Non-pigmented ciliary epithelial cell (primary cell): ENCODE data around the gene TMEM63B.
"Not testable (repeated sequence)": the region's sequence is repeated elsewhere in the genome, so short reads cannot be mapped to it uniquely, and the experiment has no call there.

Experiments used
- DNase-seq: peaks from one replicate; pipeline ENCODE4 v3.0.0-alpha.2; 2010; ENCODE audit warnings: low read depth

TMEM63B gene

DNA sequence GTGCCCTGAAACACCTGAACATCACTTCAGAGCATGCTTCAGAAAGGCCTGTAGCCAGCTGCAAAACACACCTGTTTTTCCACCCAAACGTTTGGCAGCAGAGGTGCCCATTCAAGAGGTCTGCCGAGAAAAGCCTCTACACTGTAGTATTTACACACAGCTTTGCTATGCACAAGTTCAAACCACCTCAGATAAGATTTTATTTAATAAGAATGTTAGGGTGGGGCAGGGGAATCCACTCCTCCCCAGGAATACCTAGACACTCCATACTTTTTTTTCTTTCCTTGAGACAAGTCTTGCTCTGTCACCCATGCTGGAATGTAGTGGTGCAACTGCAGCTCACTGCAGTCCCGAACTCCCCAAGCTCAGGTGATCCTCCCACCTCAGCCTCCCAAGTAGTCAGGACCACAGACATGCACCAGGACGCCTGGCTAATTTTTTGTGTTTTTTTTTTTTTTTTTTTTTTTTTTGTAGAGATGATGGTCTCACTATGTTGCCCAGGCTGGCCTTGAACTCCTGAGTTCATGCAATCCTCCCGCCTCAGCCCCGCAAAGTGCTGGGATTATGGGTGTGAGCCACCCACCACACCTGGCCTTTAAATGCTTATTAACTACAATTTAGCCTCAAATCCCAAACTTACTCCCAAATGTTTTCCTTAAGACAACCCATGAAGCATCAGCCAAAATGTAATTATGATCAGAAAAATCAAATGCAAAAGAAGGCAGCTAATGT is 9.8 kb upstream of the TMEM63B start:
- DNase-seq, result no peak

DNA sequence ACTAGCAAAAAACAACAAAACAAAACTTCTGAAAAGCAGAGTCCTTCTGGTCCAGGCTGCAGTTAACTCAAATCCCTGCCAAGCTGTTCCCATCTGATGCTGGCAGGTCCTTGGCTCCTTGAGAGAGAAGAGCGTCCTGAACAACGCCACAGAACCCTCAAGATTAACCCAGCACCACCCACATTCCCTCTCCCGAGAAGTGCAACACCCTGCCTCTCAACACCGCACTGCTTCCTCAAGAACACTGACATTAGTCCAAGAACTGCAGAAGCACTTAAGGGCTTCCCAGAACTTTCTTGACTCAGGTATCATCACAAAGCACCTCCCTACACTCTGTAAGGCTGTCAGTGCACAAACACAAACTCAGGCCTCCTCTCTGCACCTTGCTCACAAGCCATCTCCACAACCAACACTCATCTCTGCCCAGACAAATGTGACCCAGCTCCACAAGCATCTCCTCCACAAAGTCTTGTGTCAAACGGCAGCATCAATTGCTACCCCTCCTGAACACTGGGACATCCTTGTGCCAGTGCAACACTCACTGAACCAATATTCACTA is 7.6 kb upstream of the TMEM63B start:
- DNase-seq, result no peak

DNA sequence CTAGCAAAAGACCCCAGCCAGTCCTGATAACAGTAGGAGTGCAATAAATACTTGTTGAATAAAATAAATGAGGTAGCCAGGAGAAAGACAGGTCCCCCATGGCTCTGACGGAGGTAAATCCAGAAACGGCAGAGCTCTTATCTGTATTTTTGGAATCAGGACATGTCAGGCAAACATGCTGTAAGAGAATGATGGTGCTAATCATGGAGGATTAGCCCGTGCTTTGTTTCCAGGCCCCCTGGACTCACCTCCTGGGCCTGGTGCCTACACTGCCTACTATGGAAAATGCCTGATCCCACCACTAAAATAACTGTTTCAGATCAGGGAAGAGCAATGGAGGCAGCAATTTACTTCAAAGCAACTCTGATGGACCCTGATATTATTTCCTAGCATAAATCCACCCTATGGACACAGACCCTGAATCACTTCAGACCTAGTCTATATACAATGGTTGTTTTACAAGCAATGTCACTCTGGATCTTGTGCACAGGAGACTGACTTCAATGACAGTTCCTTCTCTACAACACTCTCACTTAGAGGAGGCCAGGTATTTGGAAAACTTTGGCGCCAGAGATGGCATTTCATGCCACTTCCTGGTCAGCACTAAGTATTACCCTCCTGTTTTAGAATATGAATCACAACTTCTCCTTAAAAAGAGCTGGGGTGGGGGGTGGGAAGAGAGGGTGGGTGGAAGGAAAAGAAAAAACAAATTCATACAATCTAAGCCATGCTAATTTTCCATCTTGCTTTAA is 6.5 kb upstream of the TMEM63B start:
- no peak for DNase-seq

DNA sequence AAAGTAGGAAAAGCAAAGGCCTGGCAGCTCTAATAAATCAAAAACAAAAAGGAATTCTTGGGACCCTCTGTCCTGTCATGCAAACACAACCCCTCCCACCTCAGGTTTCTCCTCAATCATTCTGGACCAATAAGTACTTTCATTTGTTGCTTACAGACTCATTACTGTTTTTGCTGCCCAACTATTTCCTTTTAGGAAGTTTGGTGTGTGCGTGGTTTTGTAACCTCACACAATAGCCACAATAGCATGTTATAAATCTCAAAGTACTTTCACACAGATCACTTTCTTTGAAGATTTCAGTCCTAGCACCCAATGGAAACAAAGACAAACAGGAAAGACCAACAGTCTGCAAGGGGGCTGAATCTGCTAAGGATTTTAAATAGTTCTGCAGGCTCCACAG is 4.6 kb upstream of the TMEM63B start:
- no peak for DNase-seq

DNA sequence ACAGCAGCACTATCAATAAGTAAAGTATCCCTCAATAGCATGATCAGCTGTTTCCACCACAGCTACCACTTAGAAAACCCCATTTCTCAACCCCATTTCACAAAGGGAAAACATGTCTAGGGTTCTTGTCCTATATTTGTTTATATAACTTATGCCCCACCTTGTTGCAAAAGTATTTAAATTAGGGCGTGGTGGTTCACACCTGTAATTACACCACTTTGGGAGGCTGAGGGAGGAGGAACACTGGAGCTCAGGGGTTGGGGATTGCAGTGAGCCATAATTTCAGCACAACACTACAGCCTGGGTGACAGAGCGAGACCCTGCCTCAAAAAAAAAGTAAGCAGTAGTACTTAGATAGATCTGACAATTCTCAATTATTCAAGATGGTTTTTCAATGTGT is 3.8 kb upstream of the TMEM63B start:
- DNase-seq, result no peak

DNA sequence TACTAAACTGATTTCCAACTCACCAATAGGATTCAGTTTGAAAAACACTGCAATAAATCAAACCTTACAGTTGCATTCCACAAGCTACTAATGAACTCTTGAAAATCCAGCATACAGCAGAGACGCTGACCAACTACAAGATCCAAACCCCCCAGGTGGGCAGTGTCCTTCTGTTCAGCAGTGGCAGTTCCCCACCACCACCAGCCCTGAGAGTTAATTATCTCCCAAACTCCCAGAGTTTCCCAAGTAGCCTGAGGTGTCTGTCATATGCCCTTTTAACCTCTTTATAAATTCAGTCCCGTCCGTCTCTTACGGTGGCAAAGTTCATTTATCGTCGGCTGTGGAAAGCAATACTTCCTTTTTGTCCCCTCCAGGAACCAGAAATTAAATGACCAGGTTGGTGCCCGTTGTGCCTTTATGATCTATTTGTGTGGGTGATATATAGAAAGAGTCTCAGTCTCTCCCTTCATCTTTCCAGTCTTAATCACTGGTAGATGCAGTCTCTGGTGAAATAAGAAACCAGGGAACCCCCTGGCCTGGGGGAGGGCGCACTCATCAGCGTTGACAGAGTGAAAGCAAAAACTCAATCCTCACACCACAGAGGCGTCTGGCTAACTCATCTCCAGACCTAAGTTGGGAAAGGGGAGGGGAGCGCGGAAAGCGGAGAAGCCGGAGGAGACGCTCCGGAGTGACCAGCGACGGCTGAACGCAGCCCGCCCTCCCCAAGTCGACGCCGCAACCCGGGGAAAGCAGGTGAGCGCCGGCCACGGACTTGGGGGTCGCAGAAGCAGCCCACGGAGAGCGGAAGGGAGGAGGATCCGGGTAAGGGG is 819 bp upstream of the TMEM63B start:
- no peak for DNase-seq

DNA sequence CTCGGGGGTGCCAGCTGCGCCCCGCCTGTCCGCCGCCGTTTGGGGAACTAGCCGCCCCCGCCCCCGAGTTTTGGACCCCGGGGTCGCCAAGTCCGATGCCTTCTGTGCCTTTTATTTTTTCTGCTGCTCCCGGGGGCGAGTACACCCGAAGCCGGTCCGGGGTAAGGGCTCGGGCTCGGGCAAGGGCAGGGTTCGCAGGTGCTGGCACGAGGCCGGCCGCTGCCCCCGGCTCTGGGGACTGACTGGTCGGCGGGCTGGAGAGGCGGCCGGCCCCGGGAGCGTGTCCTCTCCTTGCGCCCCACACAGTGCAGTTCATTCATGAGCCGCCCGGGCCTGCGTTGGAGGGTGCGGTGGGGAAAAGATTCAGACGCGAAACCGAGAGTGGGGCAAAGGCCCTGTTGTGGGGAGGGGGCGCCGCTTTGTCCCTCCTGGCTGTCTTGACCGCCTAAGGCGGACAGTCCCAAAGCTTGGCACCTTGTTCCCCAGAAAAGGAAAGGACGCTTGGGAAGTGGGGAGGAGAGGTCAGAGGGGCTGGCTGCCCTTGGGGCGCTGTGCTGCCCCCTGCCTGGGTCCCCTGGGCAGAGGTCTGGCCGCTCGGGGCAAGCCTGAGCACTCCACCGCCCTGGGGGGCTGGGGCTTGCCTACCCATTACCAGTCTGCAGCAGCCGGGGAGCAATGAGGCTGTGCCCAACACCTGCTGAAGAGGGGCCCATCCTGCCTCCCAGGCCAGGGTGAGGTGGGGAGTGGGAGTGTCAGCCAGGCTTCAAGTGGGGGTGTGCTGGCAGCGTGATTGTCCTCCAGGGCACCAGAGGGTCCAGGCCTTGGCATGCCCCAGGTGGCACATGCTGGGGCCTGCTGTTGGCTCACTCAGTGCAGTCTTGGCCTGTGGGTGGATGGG is 915 bp downstream of the TMEM63B start:
- no peak for DNase-seq

DNA sequence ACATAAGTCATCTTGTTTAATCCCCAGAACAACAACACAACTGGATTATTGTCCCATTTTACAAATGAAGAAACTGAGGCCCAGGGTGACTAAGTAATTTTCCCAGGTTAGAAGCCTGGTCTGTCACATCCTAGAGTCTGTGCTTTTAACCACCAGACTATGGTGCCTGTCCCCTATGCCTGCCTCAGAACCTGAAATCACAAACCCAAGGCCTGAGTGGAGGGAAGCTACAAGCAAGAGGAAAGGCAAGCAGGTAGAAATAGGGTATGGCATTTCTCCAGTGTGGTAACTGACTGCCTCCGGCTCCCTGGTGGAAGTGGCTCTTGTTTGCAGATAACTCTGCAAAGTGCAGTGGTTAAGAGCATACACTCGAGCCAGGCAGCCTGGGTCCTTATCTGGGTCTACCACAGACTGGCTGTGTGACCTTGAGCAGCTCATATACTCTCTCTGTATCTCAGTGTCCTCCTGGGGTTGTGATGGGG is 2.5 kb downstream of the TMEM63B start:
- no peak for DNase-seq

DNA sequence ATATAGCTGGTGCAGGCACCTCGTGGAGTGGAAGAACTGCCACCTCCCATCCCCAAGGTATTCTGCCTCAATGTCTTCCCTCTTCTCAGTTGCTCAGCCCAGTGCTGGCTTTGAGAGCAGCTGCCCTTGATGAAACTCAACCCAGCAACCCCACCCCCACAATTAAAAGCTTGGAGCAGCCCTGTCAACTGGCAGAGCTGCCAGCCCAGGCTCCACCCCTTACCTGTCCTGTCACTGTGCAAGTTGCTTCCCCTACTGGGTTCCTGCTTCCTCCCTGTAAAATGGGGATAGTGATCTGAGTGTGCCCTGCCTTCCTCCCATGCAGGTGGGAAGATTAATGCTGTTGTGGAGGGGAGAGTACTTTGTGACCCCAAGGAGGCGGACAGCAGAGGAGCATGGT is 4.5 kb downstream of the TMEM63B start:
- no peak for DNase-seq

DNA sequence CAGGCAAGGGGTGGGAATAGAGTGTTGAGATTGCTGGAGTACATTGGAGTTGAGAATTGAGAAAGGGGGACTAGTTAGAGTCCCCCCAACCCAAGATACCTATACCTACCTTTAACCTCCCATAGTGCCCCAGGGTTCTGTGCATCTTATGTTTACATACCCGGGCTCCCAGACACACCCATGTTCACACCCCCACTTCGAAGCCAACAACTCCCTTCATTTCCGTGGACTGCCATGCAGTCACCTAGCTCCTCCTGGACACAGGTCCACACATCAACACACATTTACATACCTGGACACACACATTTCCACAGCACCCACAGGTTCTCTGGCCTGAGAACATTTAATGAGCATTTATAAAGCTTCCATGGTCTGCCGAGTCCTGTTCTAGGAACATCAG is 5.1 kb downstream of the TMEM63B start:
- DNase-seq, result no peak

DNA sequence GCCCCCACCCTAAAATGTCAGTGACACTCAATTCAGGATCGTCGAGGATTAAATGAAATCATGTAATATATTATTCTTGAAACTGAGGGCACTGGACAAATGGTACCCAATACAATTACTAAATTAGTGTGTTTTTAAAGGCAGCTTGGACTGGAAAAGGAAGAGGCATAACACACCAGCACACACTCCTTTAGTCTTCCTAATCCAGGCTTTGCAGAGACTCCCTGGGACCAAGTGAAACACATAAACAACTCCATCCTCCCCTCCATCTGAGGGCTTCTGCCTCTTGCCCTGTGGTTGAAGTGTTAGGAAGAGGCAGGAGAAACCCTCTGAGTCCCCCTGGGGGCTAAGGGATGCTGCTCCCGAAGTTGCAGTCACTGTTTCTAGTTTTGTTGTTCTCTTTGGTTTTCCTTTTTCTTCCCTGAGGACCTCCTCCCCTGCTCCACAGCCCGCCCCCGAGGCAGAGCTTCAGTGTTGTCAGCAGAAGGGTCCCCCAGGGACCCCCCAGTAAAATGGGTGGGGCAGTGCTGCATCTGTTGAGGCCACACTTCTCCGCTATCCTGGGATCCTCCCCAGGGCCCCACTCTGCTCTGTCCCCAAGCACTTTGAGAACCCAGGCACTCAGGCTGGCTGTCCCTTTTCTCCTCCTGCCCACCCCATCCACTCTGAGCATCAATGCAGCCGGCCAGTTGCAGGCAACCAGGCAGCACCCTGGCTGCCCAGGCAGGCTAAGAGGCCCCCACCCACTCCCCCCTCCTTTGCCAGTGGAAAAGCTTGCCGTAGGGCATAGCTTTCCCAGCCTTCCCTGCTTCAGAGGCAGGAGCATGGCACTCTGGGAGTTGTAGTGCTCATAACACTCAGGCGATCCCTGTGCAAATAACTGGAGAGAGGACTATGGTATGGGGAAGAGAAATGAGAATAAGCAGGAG is 5.9 kb downstream of the TMEM63B start:
- DNase-seq, result no peak

DNA sequence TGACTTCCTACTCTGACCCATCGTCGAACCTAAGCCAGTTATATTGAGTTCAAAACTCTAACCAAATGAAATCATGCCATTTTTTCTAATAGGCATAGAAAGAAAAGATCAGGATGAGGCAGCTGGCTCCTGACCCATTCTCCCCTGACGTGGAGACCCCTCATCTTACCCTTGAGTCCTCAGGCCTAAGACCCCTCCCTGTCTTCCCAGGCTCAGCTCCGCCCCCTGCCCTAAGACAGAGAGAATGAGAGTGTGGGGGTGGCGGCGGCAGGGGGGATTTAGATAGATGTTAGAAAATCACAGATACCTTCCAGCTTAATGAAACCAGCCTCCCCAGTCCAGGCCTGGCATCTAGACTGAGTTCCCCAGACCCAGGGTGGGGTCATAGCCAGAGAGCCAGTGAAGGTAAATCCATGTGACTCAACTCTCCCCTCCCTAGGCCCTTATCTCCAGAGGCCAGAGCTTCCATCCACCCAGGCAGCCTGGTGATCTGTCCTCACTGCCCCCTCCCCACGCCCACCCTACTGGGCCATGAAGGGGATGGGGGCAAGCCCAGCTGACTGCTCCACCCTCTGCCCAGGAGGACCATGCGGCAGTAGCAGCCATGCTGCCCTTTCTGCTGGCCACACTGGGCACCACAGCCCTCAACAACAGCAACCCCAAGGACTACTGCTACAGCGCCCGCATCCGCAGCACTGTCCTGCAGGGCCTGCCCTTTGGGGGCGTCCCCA is 6.8 kb downstream of the TMEM63B start:
- DNase-seq, result no peak

DNA sequence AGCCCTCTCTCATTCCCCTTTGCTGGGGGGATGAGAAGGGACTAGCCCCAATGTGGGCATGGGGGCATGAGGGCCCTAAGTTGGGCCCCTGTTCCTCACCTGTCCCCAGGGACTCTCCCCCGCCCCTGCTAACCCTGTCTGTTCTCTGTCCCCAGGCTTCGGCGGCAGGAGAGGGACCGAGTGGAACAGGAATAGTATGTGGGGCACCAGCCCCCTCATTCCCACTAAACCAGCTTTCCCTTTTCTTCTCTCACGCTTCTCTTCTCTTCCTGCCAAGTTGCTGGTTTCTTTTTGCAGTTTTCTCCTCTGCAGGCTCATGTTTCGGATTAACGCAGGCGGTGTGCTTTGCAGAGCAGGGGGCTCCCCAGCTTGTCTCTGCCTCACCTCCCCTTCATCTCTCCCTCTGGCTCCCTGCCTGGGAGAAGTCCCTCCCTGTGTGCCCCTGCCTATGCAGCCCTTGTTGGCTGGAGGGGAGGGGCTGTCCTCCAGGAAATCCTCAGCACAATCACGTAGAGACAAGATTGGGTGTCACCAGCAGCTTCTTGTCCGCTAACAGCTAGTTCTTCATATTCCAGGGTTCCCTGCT is 7.9 kb downstream of the TMEM63B start:
- no peak for DNase-seq

DNA sequence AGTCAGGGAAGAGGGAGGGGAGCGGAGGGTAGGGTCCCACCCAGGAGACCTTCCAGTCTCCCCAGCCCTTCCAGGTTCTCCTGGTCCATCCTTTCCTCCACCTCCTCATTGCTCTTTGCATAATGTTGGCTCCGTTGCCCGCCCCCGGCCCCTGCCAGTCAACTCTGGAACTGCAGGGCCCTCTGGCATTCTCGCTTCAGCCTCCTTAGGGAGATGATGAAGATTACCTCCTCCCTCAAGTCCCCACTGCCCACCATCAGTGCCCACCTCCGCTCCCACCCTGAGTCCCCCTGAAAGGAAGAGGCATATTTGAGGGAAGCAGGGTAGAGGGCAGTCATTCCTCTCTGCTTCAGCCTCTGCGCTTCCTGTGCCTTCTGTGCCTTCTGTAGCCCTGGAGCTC is 8.5 kb downstream of the TMEM63B start:
- no peak for DNase-seq

DNA sequence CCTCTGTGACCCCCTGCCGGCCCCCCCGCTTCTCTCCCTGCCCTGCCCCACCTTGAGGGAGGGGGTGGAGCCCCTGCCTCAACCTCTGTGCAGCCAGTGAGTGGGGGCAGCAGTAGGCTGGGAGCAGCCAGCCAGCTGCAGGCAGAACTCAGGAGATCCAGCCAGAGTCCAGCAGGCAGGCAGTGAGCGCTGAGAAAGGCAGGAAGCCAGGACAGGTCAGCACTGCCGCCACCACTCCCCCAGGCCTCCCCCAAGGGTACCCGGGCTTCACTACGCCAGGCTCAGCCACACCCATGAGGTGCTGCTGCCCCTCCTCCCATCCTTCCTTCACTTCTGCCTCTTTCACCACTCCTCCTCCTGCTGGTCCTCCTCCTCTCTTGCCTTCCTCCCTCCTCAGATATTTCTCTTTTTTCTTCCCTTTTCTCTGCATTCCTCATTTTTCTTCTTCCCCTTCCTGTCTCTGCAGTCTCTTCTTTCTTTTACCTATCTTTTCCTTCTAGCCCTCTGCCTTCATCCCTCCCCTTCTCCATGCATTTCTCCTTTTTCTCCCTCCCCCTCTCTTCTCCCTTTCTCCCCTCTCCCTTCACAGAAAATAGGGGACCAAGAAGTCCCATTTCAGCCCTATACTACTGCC is 11.5 kb downstream of the TMEM63B start:
- DNase-seq, result no peak

DNA sequence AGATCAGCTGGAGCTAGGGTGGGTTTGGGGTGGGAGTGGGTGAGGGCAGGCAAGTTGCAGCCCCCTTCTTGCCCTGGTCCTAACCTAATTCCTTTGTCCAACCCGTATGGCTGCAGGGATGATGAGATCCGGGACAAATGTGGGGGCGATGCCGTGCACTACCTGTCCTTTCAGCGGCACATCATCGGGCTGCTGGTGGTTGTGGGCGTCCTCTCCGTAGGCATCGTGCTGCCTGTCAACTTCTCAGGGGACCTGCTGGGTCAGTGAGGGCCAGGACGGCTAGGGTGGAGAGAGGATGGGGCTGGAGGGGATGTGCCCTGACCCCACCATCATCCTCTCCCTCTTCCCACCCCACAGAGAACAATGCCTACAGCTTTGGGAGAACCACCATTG is 12.0 kb downstream of the TMEM63B start:
- DNase-seq, result no peak

DNA sequence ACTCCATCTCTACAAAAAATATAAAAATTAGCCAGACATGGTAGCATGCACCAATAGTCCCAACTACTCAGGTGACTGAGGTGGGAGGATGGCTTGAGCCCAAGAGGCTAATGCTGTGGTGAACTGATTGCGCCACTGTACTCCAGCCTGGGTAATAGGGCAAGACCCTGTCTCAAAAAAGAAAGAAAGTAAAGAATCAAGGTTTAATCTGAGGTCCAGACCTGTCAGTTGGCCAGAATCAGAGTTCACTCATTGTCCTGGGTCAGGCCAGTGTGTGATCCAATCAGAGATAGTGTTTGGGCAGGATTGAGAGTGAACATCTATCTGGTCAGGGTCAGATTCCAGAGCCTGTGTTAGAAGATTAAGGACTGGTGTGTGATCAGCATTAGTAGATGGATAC is 15.5 kb downstream of the TMEM63B start:
- no peak for DNase-seq

DNA sequence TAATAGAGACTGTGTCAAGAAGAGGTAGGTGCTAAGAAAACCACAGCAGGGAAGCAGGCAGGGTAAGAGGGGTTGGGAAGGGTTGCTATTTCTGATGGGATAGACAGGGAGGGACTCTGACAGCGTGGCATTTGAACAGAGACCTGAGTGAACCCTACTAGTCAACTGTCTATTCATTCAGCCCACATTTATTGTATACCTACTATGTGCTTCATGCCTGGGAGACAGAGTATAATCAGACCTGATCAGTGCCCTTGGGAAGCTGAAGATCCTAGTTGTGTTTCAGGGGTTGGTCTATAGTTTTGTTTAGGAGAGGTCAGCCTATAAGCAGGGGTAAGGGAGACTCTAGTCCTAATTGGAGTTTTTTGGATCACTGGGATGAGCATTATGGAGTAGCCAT is 16.4 kb downstream of the TMEM63B start:
- DNase-seq, result no peak

DNA sequence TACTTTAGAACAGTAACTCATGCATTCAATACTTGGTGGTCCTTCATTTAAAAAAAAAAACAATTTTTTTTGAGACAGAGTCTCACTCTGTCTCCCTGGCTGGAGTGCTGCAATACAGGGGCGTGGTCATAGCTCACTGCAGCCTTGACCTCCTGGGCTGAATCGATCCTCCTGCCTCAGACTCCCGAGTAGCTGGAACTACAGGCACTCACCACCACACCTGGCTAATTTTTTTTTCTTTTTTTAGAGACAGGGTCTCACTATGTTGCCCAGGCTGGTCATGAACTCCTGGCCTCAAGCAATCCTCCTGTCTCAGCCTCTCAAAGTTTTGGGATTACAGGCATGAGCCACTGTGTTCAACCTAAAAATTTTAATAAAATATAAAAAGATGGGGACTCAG is 17.2 kb downstream of the TMEM63B start:
- DNase-seq, result not testable (repeated sequence)
